GM12875 (cell line): ENCODE results near the gene RNF212.

ENCODE experiments used
- H3K4me3 ChIP-seq: one replicate; pipeline ENCODE4 v1.5.1; 2011; ENCODE audit warnings: low read depth, low read length, control low read depth
- CTCF ChIP-seq: IDR thresholded peaks from 2 replicates; pipeline ENCODE4 v1.5.1; 2011; ENCODE audit warnings: low read depth, mild to moderate bottlenecking, control low read depth, inconsistent platforms, low read length, moderate library complexity, borderline replicate concordance; ENCODE audit not compliant: insufficient read depth

The RNF212 gene

GRCh38 chr4:1115528-1116293, 2.3 kb upstream of the RNF212 start:
- no peak for TF ChIP-seq CTCF
- H3K4me3 ChIP-seq = no peak overlapping the region

- H3K4me3 ChIP-seq = no peak overlapping the region
- no peak for TF ChIP-seq CTCF
Observed at GRCh38 chr4:1112821-1113182, 562 bp downstream of the RNF212 start.

- H3K4me3 ChIP-seq = no peak overlapping the region
- TF ChIP-seq CTCF = no peak
Observed at GRCh38 chr4:1112174-1112820, 1.1 kb downstream of the RNF212 start.

GRCh38 chr4:1111259-1111809, 2.0 kb downstream of the RNF212 start:
- TF ChIP-seq CTCF = no peak
- no peak overlapping the region for H3K4me3 ChIP-seq

GRCh38 chr4:1109898-1110506, 3.4 kb downstream of the RNF212 start:
- TF ChIP-seq CTCF = no peak
- H3K4me3 ChIP-seq = no peak overlapping the region

GRCh38 chr4:1109333-1109732, 4.0 kb downstream of the RNF212 start:
- H3K4me3 ChIP-seq = no peak overlapping the region
- no peak for TF ChIP-seq CTCF
